ENCODE measurements around the gene ZNF540. TPM values are rescaled to one million over a fixed set of nuclear protein-coding genes. Genes with fewer than 3 reads are reported as not detected.
"Not testable (repeated sequence)": the region's sequence is repeated elsewhere in the genome, so short reads cannot be mapped to it uniquely, and the experiment has no call there.

The ZNF540 gene
- total RNA-seq, 2 experiments from 2014 or later = 1.2 to 1.8 TPM

GRCh38 chr19:37654629-37655300 is 60.1 kb downstream of the ZNF540 start:
- H3K27me3 Mint-ChIP-seq = no peaks in the 10 kb centered on the region
- H3K4me1 Mint-ChIP-seq = peaks cover 29% of the 10 kb centered on the region
- peak overlapping the region; percentile 91 for H3K4me3 Mint-ChIP-seq
- ChIA-PET CTCF (no interaction called here), POLR2A (interaction anchor here (0.6 kb wide), 1 partner anchor 61 kb away, joined by 3 read pairs; no protein-coding TSS in a partner anchor)
- peak; percentile 33 for DNase-seq
- H3K27ac Mint-ChIP-seq = peak overlapping the region; percentile 97
- peaks cover 21% of the 10 kb centered on the region for H3K9me3 Mint-ChIP-seq
- H3K36me3 Mint-ChIP-seq (ENCODE audit: low read depth) = peaks cover 39% of the 10 kb centered on the region

- ChIA-PET POLR2A (interaction anchor here (0.6 kb wide), 1 partner anchor 61 kb away, joined by 3 read pairs; no protein-coding TSS in a partner anchor), CTCF (no interaction called here)
- Mint-ChIP-seq H3K27me3 (no peaks in the 10 kb centered on the region), H3K27ac (peak within 1 kb of the TSS; percentile 97), H3K4me3 (peak within 1 kb of the TSS; percentile 91), H3K9me3 (peaks cover 20% of the 10 kb centered on the region), H3K36me3 (ENCODE audit: low read depth) (peaks cover 35% of the 10 kb centered on the region), H3K4me1 (peaks cover 29% of the 10 kb centered on the region)
- peak; percentile 84 for DNase-seq
These were observed 60.6 kb downstream of the ZNF540 start, which contains the start of gene ZFP30 for GRCh38 chr19:37655301-37655688. TSS of gene ZFP30 (minus strand) at chr19:37655465. CDS start at chr19:37647822, 7,643 bp downstream.

- POLR2A ChIA-PET = no interaction called here
These were observed 61.2 kb downstream of the ZNF540 start for GRCh38 chr19:37655689-37656371.

DNA sequence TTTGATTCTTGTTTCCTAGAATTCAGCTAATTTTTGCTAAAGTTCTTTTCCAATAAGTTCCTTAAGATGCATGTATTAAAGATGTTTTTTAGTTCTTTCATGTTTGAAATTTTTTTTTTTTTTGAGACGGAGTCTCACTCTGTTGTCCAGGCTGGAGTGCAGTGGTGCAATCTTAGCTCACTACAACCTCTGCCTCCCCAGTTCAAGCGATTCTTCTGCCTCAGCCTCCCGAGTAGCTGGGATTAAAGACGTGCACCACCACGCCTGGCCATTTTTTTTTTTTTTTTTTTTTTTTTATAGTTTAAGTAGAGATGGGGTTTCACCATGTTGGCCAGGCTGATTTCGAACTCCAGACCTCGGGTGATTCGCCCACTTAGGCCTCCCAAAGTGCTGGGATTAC is 62.5 kb downstream of the ZNF540 start:
- CTCF ChIA-PET = interaction anchor here (1.3 kb wide), 1 partner anchor 10 kb away, joined by 3 read pairs; no protein-coding TSS in a partner anchor
- POLR2A ChIA-PET = not testable (repeated sequence)
- peak overlapping the region; percentile 91 for H3K4me3 Mint-ChIP-seq

More at GRCh38 chr19:37655689-37656371, 61.2 kb downstream of the ZNF540 start:
- CTCF ChIA-PET = no interaction called here
- Mint-ChIP-seq H3K27ac (peak overlapping the region; percentile 97), H3K27me3 (no peaks in the 10 kb centered on the region), H3K4me3 (peak overlapping the region; percentile 91), H3K36me3 (ENCODE audit: low read depth) (peaks cover 30% of the 10 kb centered on the region), H3K4me1 (peaks cover 29% of the 10 kb centered on the region), H3K9me3 (peaks cover 23% of the 10 kb centered on the region)
- peak; percentile 87 for DNase-seq

More for the DNA sequence above, 62.5 kb downstream of the ZNF540 start:
- DNase-seq, H3K27ac Mint-ChIP-seq, H3K27me3 Mint-ChIP-seq: not testable (repeated sequence)
- H3K9me3 Mint-ChIP-seq = peaks cover 30% of the 10 kb centered on the region
- peaks cover 29% of the 10 kb centered on the region for H3K4me1 Mint-ChIP-seq
- peaks cover 21% of the 10 kb centered on the region for H3K36me3 Mint-ChIP-seq (ENCODE audit: low read depth)

Other genes starting within 250 kb of the ZNF540 start
- gene ZNF527, start 223.8 kb upstream of the ZNF540 start, total RNA-seq = 1 to 10 TPM; 7.8 to 8.8 TPM
- gene ZNF569, start 127.4 kb upstream of the ZNF540 start, total RNA-seq = 10 to 100 TPM in 1 of 2 experiments, 1 to 10 TPM in 1; 8.0 to 10.4 TPM
- 1 to 10 TPM; 6.1 to 7.3 TPM for gene ZNF570, start 125.5 kb upstream of the ZNF540 start, total RNA-seq
- 1 to 10 TPM; 4.1 to 4.9 TPM for gene ZNF793, start 87.9 kb upstream of the ZNF540 start, total RNA-seq
- 1 to 10 TPM; 1.6 to 2.4 TPM for gene ZNF571, start 84 bp upstream of the ZNF540 start, total RNA-seq
- 10 to 100 TPM; 14.4 to 16.8 TPM for gene ZFP30, start 60.6 kb downstream of the ZNF540 start, total RNA-seq
- 1 to 10 TPM; 4.5 to 6.2 TPM for gene ZNF607, start 124.9 kb downstream of the ZNF540 start, total RNA-seq
- gene ZNF573, start 184.7 kb downstream of the ZNF540 start, total RNA-seq = 1 to 10 TPM; 7.7 to 7.9 TPM